Measurements from ENCODE around the gene SCG3. TPM values are rescaled to one million over a fixed set of nuclear protein-coding genes. Genes with fewer than 3 reads are reported as not detected.
"Not testable (repeated sequence)": the region's sequence is repeated elsewhere in the genome, so short reads cannot be mapped to it uniquely, and the experiment has no call there.

The SCG3 gene
- total RNA-seq (2014; rRNA removed; shearing (Covaris generic)): not detected in 2 replicates

- H3K4me1 ChIP-seq (replicated peaks): no peaks in the 10 kb centered on the region
- DNase-seq (ENCODE audit: low read depth in 1 of 2, low spot score in 2 of 2): peak; percentile 12 to 59
- no peaks in the 10 kb centered on the region for H3K36me3 ChIP-seq
- H3K27ac ChIP-seq: no peak within 1 kb of the TSS
- peaks cover 8% of the 10 kb centered on the region for H3K27me3 ChIP-seq (replicated peaks)
- H3K4me3 ChIP-seq: no peak within 1 kb of the TSS
- no peaks in the 10 kb centered on the region for H3K9me3 ChIP-seq (replicated peaks)
Observed at GRCh38 chr15:51681303-51681963, at the start of gene SCG3. TSS of gene SCG3 (plus strand) at chr15:51681503. CDS start at chr15:51681756, 253 bp downstream.

GRCh38 chr15:51634591-51635198, 46.6 kb upstream of the SCG3 start:
- Histone ChIP-seq H3K4me3 (no peak overlapping the region), H3K36me3 (no peaks in the 10 kb centered on the region), H3K27me3 (replicated peaks) (peaks cover 9% of the 10 kb centered on the region), H3K9me3 (replicated peaks) (no peaks in the 10 kb centered on the region), H3K27ac (no peak overlapping the region), H3K4me1 (replicated peaks) (no peaks in the 10 kb centered on the region)
- DNase-seq (ENCODE audit: low read depth in 1 of 2, low spot score in 2 of 2): no peak

GRCh38 chr15:51641490-51642130, 39.7 kb upstream of the SCG3 start:
- Histone ChIP-seq H3K27ac (no peak overlapping the region), H3K9me3 (replicated peaks) (no peaks in the 10 kb centered on the region), H3K36me3 (no peaks in the 10 kb centered on the region), H3K4me3 (no peak overlapping the region), H3K4me1 (replicated peaks) (no peaks in the 10 kb centered on the region), H3K27me3 (replicated peaks) (peaks cover 6% of the 10 kb centered on the region; the same call in 1 of the 2 replicates)
- no peak for DNase-seq (ENCODE audit: low read depth in 1 of 2, low spot score in 2 of 2)

- H3K27ac ChIP-seq: no peak overlapping the region
- no peak overlapping the region for H3K4me3 ChIP-seq
- no peaks in the 10 kb centered on the region for H3K36me3 ChIP-seq
- no peaks in the 10 kb centered on the region for H3K4me1 ChIP-seq (replicated peaks)
- DNase-seq (ENCODE audit: low read depth in 1 of 2, low spot score in 2 of 2): no peak
- peaks cover 6% of the 10 kb centered on the region; the same call in 1 of the 2 replicates for H3K27me3 ChIP-seq (replicated peaks)
- no peaks in the 10 kb centered on the region for H3K9me3 ChIP-seq (replicated peaks)
Observed at GRCh38 chr15:51642696-51643095, 38.6 kb upstream of the SCG3 start.

GRCh38 chr15:51647128-51647562, 34.2 kb upstream of the SCG3 start:
- Histone ChIP-seq H3K36me3 (no peaks in the 10 kb centered on the region), H3K27me3 (replicated peaks) (peaks cover 8% of the 10 kb centered on the region; the same call in 1 of the 2 replicates), H3K27ac (no peak overlapping the region), H3K4me3 (no peak overlapping the region), H3K9me3 (replicated peaks) (no peaks in the 10 kb centered on the region), H3K4me1 (replicated peaks) (no peaks in the 10 kb centered on the region)
- DNase-seq (ENCODE audit: low read depth in 1 of 2, low spot score in 2 of 2): no peak

- H3K36me3 ChIP-seq; DNase-seq (ENCODE audit: low read depth in 1 of 2, low spot score in 2 of 2); H3K27me3 ChIP-seq (replicated peaks); H3K4me1 ChIP-seq (replicated peaks); H3K27ac ChIP-seq; H3K4me3 ChIP-seq; H3K9me3 ChIP-seq (replicated peaks): not testable (repeated sequence)
Observed at GRCh38 chr15:51648101-51648500, 33.2 kb upstream of the SCG3 start.

GRCh38 chr15:51648643-51649042, 32.7 kb upstream of the SCG3 start:
- DNase-seq (ENCODE audit: low read depth in 1 of 2, low spot score in 2 of 2); H3K27ac ChIP-seq; H3K4me1 ChIP-seq (replicated peaks); H3K4me3 ChIP-seq; H3K36me3 ChIP-seq; H3K9me3 ChIP-seq (replicated peaks); H3K27me3 ChIP-seq (replicated peaks): not testable (repeated sequence)

- Histone ChIP-seq H3K4me1 (replicated peaks) (no peaks in the 10 kb centered on the region), H3K4me3 (no peak overlapping the region), H3K9me3 (replicated peaks) (no peaks in the 10 kb centered on the region), H3K36me3 (no peaks in the 10 kb centered on the region), H3K27ac (no peak overlapping the region), H3K27me3 (replicated peaks) (0 out of 2 replicates have a peak, but pooled peaks cover 6% of the 10 kb centered on the region)
- peak in 1 of 2 experiments; percentile 35 for DNase-seq (ENCODE audit: low read depth in 1 of 2, low spot score in 2 of 2)
Observed at GRCh38 chr15:51649659-51650521, 31.4 kb upstream of the SCG3 start.

GRCh38 chr15:51652084-51652668, 29.1 kb upstream of the SCG3 start:
- Histone ChIP-seq H3K36me3 (no peaks in the 10 kb centered on the region), H3K4me3 (no peak overlapping the region), H3K9me3 (replicated peaks) (no peaks in the 10 kb centered on the region), H3K27me3 (replicated peaks) (0 out of 2 replicates have a peak, but pooled peaks cover 6% of the 10 kb centered on the region), H3K27ac (no peak overlapping the region), H3K4me1 (replicated peaks) (no peaks in the 10 kb centered on the region)
- DNase-seq (ENCODE audit: low read depth in 1 of 2, low spot score in 2 of 2): no peak

- not testable (repeated sequence) for H3K9me3 ChIP-seq (replicated peaks); H3K27me3 ChIP-seq (replicated peaks); H3K4me3 ChIP-seq; DNase-seq (ENCODE audit: low read depth in 1 of 2, low spot score in 2 of 2); H3K4me1 ChIP-seq (replicated peaks); H3K36me3 ChIP-seq; H3K27ac ChIP-seq
Observed at GRCh38 chr15:51655401-51656057, 25.8 kb upstream of the SCG3 start.

- no peak for DNase-seq (ENCODE audit: low read depth in 1 of 2, low spot score in 2 of 2)
- no peaks in the 10 kb centered on the region for H3K9me3 ChIP-seq (replicated peaks)
- H3K27me3 ChIP-seq (replicated peaks): 0 out of 2 replicates have a peak, but pooled peaks cover 1% of the 10 kb centered on the region
- H3K36me3 ChIP-seq: no peaks in the 10 kb centered on the region
- no peaks in the 10 kb centered on the region for H3K4me1 ChIP-seq (replicated peaks)
- H3K4me3 ChIP-seq: no peak overlapping the region
- no peak overlapping the region for H3K27ac ChIP-seq
Observed at GRCh38 chr15:51658664-51659063, 22.6 kb upstream of the SCG3 start.

- Histone ChIP-seq H3K27me3 (replicated peaks) (no peaks in the 10 kb centered on the region), H3K27ac (no peak overlapping the region), H3K4me1 (replicated peaks) (no peaks in the 10 kb centered on the region), H3K36me3 (no peaks in the 10 kb centered on the region), H3K9me3 (replicated peaks) (no peaks in the 10 kb centered on the region), H3K4me3 (no peak overlapping the region)
- no peak for DNase-seq (ENCODE audit: low read depth in 1 of 2, low spot score in 2 of 2)
Observed at GRCh38 chr15:51661072-51661471, 20.2 kb upstream of the SCG3 start.

GRCh38 chr15:51667478-51667877, 13.8 kb upstream of the SCG3 start:
- DNase-seq (ENCODE audit: low read depth in 1 of 2, low spot score in 2 of 2): no peak
- H3K4me1 ChIP-seq (replicated peaks): no peaks in the 10 kb centered on the region
- no peaks in the 10 kb centered on the region for H3K36me3 ChIP-seq
- H3K27me3 ChIP-seq (replicated peaks): no peaks in the 10 kb centered on the region; the same call in 1 of the 2 replicates
- no peak overlapping the region for H3K27ac ChIP-seq
- H3K4me3 ChIP-seq: no peak overlapping the region
- no peaks in the 10 kb centered on the region for H3K9me3 ChIP-seq (replicated peaks)
